Skeletal muscle tissue (tissue), 4 donors: ENCODE measurements around the gene HLA-B. TPM values are rescaled to one million over a fixed set of nuclear protein-coding genes. Genes with fewer than 3 reads are reported as not detected.
"Not testable (repeated sequence)": the region's sequence is repeated elsewhere in the genome, so short reads cannot be mapped to it uniquely, and the experiment has no call there.

Source experiments
- H3K27ac ChIP-seq: one replicate; pipeline ENCODE4 v1.7.0; 2013; ENCODE audit warnings: mild to moderate bottlenecking, low read depth, low read length, inconsistent platforms
- H3K27me3 ChIP-seq, 3 donors: one replicate each; pipeline ENCODE4 v1.7.0; 2013; ENCODE audit warnings: low read length in 3 of 3; ENCODE audit not compliant: control insufficient read depth in 3 of 3, insufficient read depth in 3 of 3
- H3K36me3 ChIP-seq, 3 donors: one replicate each; pipeline ENCODE4 v1.7.0; 2013; ENCODE audit warnings: low read length in 3 of 3; ENCODE audit not compliant: control insufficient read depth in 3 of 3, insufficient read depth in 3 of 3
- H3K4me1 ChIP-seq, 3 donors: one replicate each; pipeline ENCODE4 v1.7.0; 2013; ENCODE audit warnings: low read length in 3 of 3, mild to moderate bottlenecking in 3 of 3; ENCODE audit not compliant: control insufficient read depth in 3 of 3, insufficient read depth in 3 of 3
- H3K4me3 ChIP-seq, 3 donors: one replicate each; pipeline ENCODE4 v1.7.0; 2013; ENCODE audit warnings: low read length in 3 of 3
- H3K9ac ChIP-seq, 3 donors: one replicate each; pipeline ENCODE4 v1.7.0; 2013; ENCODE audit warnings: low read length in 3 of 3, mild to moderate bottlenecking in 3 of 3, moderate library complexity in 2 of 3, low read depth in 1 of 3
- H3K9me3 ChIP-seq, 3 donors: one replicate each; pipeline ENCODE4 v1.7.0; 2013; ENCODE audit warnings: low read length in 3 of 3; ENCODE audit not compliant: control insufficient read depth in 3 of 3
- total RNA-seq: library from RNA; depleted of rRNA; stranded (reverse); fragments of >200 nt; gene quantifications from one replicate; pipeline ENCODE4 v1.2.3, GENCODE V29; 2014
- donor health status: Osteomylitis.

HLA-B gene
- 92.9 TPM for total RNA-seq

GRCh38 chr6:31356946-31357466, at the start of gene HLA-B:
Gene HLA-B, minus strand, starts transcription at chr6:31357179. Its CDS starts 21 bp downstream, at chr6:31357158.
- Histone ChIP-seq H3K4me1 (peaks cover 10 to 16% (median 15%) of the 10 kb centered on the region in 3 donors), H3K27ac (peak within 1 kb of the TSS; percentile 75), H3K9ac (peak within 1 kb of the TSS; percentile 76 to 88 (median 87)), H3K27me3 (peaks cover 0 to 4% (median 0%) of the 10 kb centered on the region in 3 donors), H3K36me3 (peaks cover 8 to 11% (median 9%) of the 10 kb centered on the region in 3 donors), H3K4me3 (peak within 1 kb of the TSS; percentile 67 to 80 (median 75)), H3K9me3 (no peaks in the 10 kb centered on the region)

- peaks cover 2 to 6% (median 2%) of the 10 kb centered on the region in 3 donors for H3K36me3 ChIP-seq
- H3K27me3 ChIP-seq, result peaks cover 0 to 4% (median 0%) of the 10 kb centered on the region in 3 donors
- H3K9me3 ChIP-seq, result no peaks in the 10 kb centered on the region
- H3K27ac ChIP-seq, result no peak overlapping the region
- no peak overlapping the region for H3K4me3 ChIP-seq
- H3K4me1 ChIP-seq, result peaks cover 16 to 39% (median 20%) of the 10 kb centered on the region in 3 donors
- no peak overlapping the region for H3K9ac ChIP-seq
Measured at GRCh38 chr6:31405996-31406395, 49.0 kb upstream of the HLA-B start.

- Histone ChIP-seq H3K27ac (peak overlapping the region; percentile 73), H3K9ac (peak overlapping the region; percentile 76 to 79 (median 76)), H3K4me3 (peak overlapping the region; percentile 71 to 85 (median 80)), H3K4me1 (peaks cover 16 to 48% (median 22%) of the 10 kb centered on the region in 3 donors)
- H3K36me3 ChIP-seq, H3K9me3 ChIP-seq, H3K27me3 ChIP-seq: not testable (repeated sequence)
Measured at GRCh38 chr6:31404061-31404364, 47.0 kb upstream of the HLA-B start.

GRCh38 chr6:31403283-31404060, 46.5 kb upstream of the HLA-B start, which contains the start of gene MICA:
Gene MICA, plus strand, starts transcription at chr6:31403595. Its CDS starts 38 bp downstream, at chr6:31403633.
- peak within 1 kb of the TSS; percentile 76 to 79 (median 76) for H3K9ac ChIP-seq
- H3K4me3 ChIP-seq, result peak within 1 kb of the TSS; percentile 71 to 85 (median 80)
- peaks cover 16 to 50% (median 22%) of the 10 kb centered on the region in 3 donors for H3K4me1 ChIP-seq
- H3K9me3 ChIP-seq, result no peaks in the 10 kb centered on the region
- peak within 1 kb of the TSS; percentile 73 for H3K27ac ChIP-seq
- H3K36me3 ChIP-seq, result no peaks in the 10 kb centered on the region
- H3K27me3 ChIP-seq, result peaks cover 0 to 7% (median 0%) of the 10 kb centered on the region in 3 donors

GRCh38 chr6:31402324-31403282, 45.6 kb upstream of the HLA-B start:
- Histone ChIP-seq H3K4me3 (peak overlapping the region; percentile 71 to 85 (median 80)), H3K9me3 (no peaks in the 10 kb centered on the region), H3K4me1 (peaks cover 16 to 54% (median 22%) of the 10 kb centered on the region in 3 donors), H3K27me3 (peaks cover 0 to 7% (median 0%) of the 10 kb centered on the region in 3 donors), H3K9ac (peak overlapping the region; percentile 45 to 79 (median 76)), H3K27ac (peak overlapping the region; percentile 73), H3K36me3 (no peaks in the 10 kb centered on the region)

GRCh38 chr6:31401403-31401802, 44.4 kb upstream of the HLA-B start:
- Histone ChIP-seq H3K9me3 (no peaks in the 10 kb centered on the region), H3K27ac (peak overlapping the region; percentile 90), H3K9ac (peak overlapping the region in 1 of 3 donors; percentile 94), H3K4me1 (peaks cover 24 to 53% (median 25%) of the 10 kb centered on the region in 3 donors), H3K36me3 (no peaks in the 10 kb centered on the region), H3K27me3 (peaks cover 0 to 7% (median 0%) of the 10 kb centered on the region in 3 donors), H3K4me3 (peak overlapping the region; percentile 84 to 87 (median 86))

- H3K4me1 ChIP-seq, result peaks cover 24 to 51% (median 25%) of the 10 kb centered on the region in 3 donors
- H3K27me3 ChIP-seq, result peaks cover 0 to 7% (median 0%) of the 10 kb centered on the region in 3 donors
Measured at GRCh38 chr6:31400467-31401289, 43.7 kb upstream of the HLA-B start.

GRCh38 chr6:31399589-31400466, 42.8 kb upstream of the HLA-B start:
- H3K9ac ChIP-seq, result peak overlapping the region; percentile 91 to 94 (median 94)
- peak overlapping the region; percentile 84 to 87 (median 86) for H3K4me3 ChIP-seq
- H3K36me3 ChIP-seq, result no peaks in the 10 kb centered on the region
- peak overlapping the region; percentile 90 for H3K27ac ChIP-seq
- H3K27me3 ChIP-seq, result peaks cover 0 to 7% (median 0%) of the 10 kb centered on the region in 3 donors
- H3K9me3 ChIP-seq, result no peaks in the 10 kb centered on the region
- peaks cover 24 to 49% (median 25%) of the 10 kb centered on the region in 3 donors for H3K4me1 ChIP-seq

More at GRCh38 chr6:31400467-31401289, 43.7 kb upstream of the HLA-B start:
- Histone ChIP-seq H3K27ac (peak overlapping the region; percentile 90), H3K4me3 (peak overlapping the region; percentile 84 to 87 (median 86)), H3K9ac (peak overlapping the region; percentile 91 to 94 (median 94)), H3K9me3 (no peaks in the 10 kb centered on the region), H3K36me3 (no peaks in the 10 kb centered on the region)
